GM12892 (cell line): ENCODE measurements around the gene KLK2.

Experiments
- POLR2A ChIP-seq: IDR thresholded peaks from 2 replicates; pipeline ENCODE4 v1.6.1; 2011; ENCODE audit warnings: low read depth, low read length, control low read depth
- POLR2AphosphoS5 ChIP-seq: IDR thresholded peaks from 2 replicates; pipeline ENCODE4 v1.6.1; 2011; ENCODE audit warnings: low read depth, low read length, control low read depth
- TAF1 ChIP-seq: IDR thresholded peaks from 2 replicates; pipeline ENCODE4 v1.6.1; 2011; ENCODE audit warnings: low read depth, mild to moderate bottlenecking, control low read depth, low read length, borderline replicate concordance

GRCh38 chr19:50851620-50852019, 21.6 kb upstream of the KLK2 start:
- TF ChIP-seq POLR2A: no peak
- TF ChIP-seq POLR2AphosphoS5: no peak
- no peak for TF ChIP-seq TAF1
